Measurements from ENCODE around the gene ARNT2.

- TF ChIP-seq EZH2 (IDR thresholded peaks at IDR 0.05; ENCODE audit: borderline replicate concordance) = no peak
- no peak for TF ChIP-seq CTCF (IDR thresholded peaks at IDR 0.05; ENCODE audit: poor library complexity)
- no peak for TF ChIP-seq EZH2phosphoT487 (IDR thresholded peaks at IDR 0.05; ENCODE audit: low read depth, severe bottlenecking, unreplicated experiment)
Observed at GRCh38 chr15:80591471-80591870, 187.3 kb downstream of the ARNT2 start.

Data from hepatocyte (in vitro differentiated cells).